ELR (cell line): ENCODE results near the gene KLK7.
"Not testable (repeated sequence)": the region's sequence is repeated elsewhere in the genome, so short reads cannot be mapped to it uniquely, and the experiment has no call there.

Experiments
- DNase-seq: peaks from one replicate; pipeline ENCODE4 v3.0.0-alpha.2; 2015; ENCODE audit warnings: low read depth

Gene KLK7

GRCh38 chr19:51010066-51010795 lies 26.5 kb upstream of the KLK7 start:
- no peak for DNase-seq

DNA sequence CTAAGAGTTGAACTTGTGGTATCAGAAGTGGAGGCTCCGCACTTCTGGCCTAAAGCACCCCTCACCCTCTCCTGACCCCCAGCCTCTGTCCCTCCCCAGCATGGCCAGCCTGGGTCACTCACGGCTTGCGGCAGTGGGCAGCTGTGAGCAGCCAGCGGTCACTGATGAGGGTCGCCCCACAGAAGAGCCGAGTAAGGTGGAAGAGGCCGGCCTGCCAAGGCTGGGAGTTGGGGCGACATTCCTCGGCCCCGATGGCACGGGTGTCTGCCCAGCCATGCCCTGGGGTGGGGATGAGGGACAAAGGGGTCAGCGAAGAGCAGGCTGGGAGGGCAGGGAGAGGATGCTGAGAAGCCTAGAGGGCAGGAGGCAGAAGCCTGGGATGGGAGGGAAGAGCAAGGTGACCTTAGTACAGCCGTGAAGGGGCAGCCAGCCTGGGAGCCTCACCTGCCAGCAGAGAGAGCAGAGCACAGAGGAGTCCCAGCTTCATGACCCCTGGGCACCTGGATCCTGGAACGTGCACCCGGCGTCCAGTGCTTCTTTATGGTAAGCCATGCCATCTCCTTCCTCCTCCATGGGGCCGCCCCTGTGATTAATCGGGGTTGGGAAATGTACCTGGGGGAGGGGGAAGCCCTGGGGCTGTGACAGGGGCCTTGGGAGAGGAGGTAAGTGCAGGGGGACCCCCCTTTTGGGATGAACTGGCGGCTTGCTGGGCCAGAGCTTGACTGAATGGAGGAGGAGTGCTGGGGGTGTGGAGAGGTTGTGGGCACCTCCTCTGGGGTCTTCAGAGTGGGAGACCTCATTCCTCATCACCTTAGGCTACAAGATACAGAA lies 25.6 kb upstream of the KLK7 start:
- no peak for DNase-seq

DNA sequence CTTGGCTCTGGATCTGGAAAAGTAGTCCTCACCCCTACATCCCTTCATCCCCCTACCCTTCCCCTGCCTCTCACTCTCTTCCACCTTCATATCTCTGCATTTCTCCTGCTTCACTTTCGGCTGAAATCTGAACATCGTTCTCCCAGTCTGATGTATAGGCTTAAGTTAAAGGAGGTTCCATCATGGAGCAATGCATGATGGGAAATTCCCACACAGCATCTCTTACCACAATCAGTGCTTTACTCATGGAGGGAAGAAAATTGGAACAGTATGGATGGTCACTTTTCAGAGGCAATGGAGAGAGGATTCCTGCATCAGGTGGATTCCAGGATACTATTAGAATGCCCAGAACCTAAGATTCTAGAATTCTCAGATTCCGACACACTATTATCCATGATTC lies 23.8 kb upstream of the KLK7 start:
- no peak for DNase-seq

- DNase-seq: no peak
Measured at GRCh38 chr19:51006406-51006805, 22.7 kb upstream of the KLK7 start.

DNA sequence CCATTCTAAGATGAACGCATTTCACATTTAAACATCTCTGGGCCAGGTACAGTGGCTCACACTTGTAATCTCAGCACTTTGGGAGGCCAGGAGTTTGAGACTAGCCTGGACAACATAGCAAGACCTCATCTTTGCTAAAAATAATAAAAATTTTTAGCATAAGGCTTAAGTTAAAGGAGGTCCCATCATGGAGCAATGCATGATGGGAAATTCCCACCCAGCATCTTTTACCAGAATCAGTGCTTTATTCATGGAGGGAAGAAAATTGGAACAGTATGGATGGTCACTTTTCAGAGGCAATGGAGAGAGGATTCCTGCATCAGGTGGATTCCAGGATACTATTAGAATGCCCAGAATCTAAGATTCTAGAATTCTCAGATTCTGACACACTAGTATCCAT lies 21.5 kb upstream of the KLK7 start:
- DNase-seq: no peak

GRCh38 chr19:51003316-51003715 lies 19.6 kb upstream of the KLK7 start:
- DNase-seq: no peak

GRCh38 chr19:51002542-51003311 lies 19.0 kb upstream of the KLK7 start:
- peak; percentile 46 for DNase-seq

- DNase-seq: no peak
Measured at GRCh38 chr19:51002089-51002532, 18.4 kb upstream of the KLK7 start.

- no peak for DNase-seq
Measured at GRCh38 chr19:51001515-51001914, 17.8 kb upstream of the KLK7 start, which contains the start of gene KLK8. KLK8 (minus strand) TSS chr19:51001604; CDS start chr19:51001167, 437 bp downstream.

DNA sequence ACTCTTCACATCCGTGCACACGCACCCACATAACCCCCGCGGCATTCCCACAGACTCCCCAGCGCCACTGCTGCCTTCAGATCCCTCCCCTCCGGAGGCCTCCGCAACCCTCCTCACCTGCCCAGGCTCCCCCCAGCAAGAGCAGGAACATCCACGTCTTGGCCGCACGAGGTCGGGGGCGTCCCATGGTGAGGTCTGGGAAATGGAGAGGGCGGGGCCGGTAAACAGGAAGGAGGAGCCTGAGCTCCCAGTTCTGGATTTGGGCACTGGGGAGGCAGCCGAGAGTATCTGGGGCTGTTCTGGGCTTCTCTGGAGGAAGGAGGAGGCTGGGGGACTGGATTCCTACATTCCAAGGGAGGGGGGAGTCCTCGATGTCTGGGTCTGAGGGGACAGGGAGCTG lies 17.3 kb upstream of the KLK7 start:
- DNase-seq: no peak

- DNase-seq: no peak
Measured at GRCh38 chr19:51000426-51000825, 16.7 kb upstream of the KLK7 start.

- DNase-seq: no peak
Measured at GRCh38 chr19:50998686-50999085, 15.0 kb upstream of the KLK7 start.

DNA sequence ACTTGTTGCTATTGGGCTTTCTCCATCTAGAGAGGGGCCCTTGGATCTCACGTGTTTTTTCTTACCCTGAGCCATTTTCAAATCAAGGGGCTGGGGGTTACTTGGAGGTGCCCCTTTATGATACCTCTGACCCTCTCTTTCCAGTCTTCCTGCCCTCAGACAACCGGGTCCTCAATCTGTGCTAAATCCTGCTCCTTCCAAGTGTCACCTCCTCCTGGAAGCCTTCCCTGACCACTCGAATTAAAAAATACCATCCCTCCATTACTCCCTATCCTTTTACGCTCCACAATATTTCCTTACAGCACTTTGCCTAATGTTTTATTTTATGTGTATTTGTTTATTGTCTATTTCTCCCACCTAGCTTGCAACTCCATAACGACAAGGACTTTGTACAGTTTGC lies 14.3 kb upstream of the KLK7 start:
- no peak for DNase-seq

- DNase-seq: peak; percentile 13
Measured at GRCh38 chr19:50994129-50994528, 10.4 kb upstream of the KLK7 start.

GRCh38 chr19:50992666-50993035 lies 8.9 kb upstream of the KLK7 start:
- DNase-seq: no peak

- not testable (repeated sequence) for DNase-seq
Measured at GRCh38 chr19:50984416-50984815, 699 bp upstream of the KLK7 start.

DNA sequence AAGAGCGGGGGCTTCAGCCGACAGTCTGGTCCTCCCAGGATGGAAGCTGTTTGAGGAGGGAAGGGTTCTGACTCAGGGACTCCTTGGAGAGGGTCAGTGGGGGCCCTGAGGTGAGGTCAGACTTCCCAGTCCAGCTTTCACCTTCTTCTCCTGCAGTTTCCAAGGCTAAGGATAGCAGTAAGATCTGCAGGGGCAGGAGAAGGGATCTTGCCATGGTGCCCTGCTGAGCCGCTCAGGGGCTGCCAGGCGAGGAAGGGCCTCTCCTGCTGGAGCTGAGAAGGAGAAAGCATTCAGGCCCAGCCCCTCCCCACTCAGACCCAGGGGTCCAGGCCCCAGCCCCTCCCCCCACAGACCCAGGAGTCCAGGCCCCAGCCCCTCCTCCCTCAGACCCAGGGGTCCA lies 1.5 kb downstream of the KLK7 start:
- DNase-seq: no peak

DNA sequence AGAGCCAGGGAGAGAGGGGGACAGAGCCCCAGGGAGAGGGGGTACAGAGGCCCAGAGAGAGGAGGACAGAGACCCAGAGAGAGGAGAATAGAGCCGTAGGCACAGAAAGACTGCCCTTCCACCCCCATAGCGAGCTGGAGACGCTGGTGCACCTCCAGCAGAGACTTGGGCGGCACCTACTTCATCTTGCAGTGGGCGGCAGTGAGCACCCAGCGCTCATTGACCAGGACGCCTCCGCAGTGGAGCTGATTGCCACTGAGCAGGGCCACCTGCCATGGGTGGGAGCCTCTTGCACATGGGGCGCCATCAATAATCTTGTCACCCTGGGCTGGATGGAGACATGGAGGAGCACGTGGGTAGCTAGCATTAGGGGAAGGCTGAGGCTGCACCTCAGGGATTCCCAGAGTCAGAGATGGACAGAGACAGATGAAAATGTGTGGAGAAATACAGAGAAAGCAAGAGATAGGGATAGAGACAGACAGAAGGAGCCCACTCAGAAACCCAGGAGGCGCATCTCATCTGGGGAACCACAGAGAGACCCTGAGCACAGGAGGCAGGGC lies 2.0 kb downstream of the KLK7 start:
- DNase-seq: no peak

DNA sequence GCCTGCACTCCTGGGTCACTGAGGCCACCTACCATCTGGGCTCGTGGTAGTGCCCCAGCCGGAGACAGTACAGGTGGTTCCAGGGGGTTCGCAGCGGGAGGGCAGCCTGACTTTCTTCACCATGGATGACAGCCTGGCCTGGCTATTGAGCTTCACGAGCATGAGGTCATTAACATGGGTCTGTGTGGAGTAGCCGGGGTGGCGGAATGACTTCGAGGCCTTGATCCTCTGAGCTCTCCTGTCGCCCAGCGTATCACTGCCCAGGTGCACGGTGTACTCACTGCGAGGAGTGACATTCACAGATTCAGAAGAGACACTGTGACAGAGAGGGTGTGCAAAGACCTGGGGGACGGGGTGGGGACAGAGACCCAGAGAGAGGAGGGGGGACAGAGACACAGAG lies 3.5 kb downstream of the KLK7 start:
- no peak for DNase-seq

DNA sequence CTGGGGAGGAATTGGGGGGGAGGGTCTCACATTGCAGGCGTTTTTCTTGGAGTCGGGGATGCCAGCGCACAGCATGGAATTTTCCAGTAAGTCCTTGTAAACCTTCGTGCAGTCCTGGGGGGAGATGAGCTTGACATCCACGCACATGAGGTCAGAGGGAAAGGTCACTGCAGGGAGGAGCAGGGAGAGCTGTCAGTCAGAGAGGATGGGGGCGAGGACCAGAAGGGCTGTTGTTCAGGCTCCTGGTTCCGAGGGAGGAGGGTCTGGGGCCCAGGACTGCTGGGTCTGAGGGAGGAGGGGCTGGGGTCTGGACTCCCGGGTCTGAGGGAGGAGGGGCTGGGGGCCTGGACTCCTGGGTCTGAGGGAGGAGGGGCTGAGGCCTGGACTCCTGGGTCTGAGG lies 4.0 kb downstream of the KLK7 start:
- DNase-seq: no peak

DNA sequence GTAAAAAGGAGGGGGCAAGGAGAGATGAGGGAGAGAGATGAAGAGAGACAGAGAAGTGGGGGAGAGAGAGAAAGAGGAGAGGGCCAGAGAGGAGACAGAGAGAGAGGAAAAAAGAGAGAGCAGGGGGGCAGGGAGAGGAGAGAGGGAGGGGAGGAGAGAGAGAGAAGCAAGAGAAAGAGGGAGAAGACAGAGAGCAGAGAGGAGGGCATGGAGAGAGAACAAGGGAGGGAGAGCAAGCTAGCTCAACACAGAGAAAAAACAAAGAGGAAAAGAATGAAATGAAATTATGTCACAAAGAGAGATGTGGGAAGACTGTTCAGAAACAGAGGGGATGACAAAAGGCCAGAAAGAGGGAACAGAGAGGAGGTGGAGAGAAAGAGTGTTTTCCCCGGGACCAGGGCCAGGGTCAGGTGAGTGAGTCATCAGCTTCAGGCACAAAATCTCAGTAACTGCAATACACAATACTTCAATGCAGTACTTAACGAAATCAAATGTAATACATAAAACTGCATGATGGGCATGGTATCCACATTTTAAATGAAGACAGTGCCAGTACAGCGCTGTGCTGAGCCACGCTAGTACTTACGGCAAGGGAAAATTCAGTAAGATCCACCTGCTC lies 4.8 kb downstream of the KLK7 start:
- no peak for DNase-seq

DNA sequence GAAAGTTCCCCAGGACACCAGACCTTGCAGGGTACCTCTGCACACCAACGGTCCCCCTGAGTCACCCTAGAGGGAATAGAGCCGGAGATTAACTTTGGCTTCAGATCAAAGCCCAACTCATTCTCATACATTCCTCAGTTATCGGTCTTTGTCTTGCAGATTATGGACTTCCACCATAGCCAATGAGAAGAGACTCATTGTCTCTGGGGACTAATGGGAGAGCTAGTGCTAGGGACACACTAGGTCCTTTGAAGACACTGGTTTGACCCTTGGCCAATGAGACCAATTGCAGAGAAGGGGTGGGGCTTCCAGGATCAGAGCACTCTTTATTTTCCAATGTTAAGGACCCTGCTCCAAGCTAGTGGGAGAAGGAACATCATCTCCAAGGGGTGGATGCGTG lies 6.1 kb downstream of the KLK7 start:
- DNase-seq: no peak
